GM12864 (cell line): Measurements from ENCODE around the gene OGFOD2.

Experiments used
- DNase-seq: peaks from one replicate; pipeline ENCODE4 v3.0.0-alpha.2; 2011; ENCODE audit warnings: low read depth
- H3K4me3 ChIP-seq: 2 replicates; pipeline ENCODE4 v1.5.1; 2011; ENCODE audit warnings: mild to moderate bottlenecking, low read depth, low read length, control low read depth
- CTCF ChIP-seq: IDR thresholded peaks from 2 replicates; pipeline ENCODE4 v1.5.1; 2011; ENCODE audit warnings: low read depth, mild to moderate bottlenecking, moderate library complexity, low read length, control low read depth, inconsistent platforms; ENCODE audit errors: missing control alignments

The OGFOD2 gene

GRCh38 chr12:122999196-122999946, 24.3 kb downstream of the OGFOD2 start:
- no peak for TF ChIP-seq CTCF
- DNase-seq: no peak
- H3K4me3 ChIP-seq: no peak overlapping the region

GRCh38 chr12:122999986-123000420, 25.0 kb downstream of the OGFOD2 start:
- TF ChIP-seq CTCF: no peak
- no peak overlapping the region for H3K4me3 ChIP-seq
- no peak for DNase-seq

- TF ChIP-seq CTCF: no peak
- no peak overlapping the region for H3K4me3 ChIP-seq
- no peak for DNase-seq
Measured at GRCh38 chr12:123000578-123000977, 25.5 kb downstream of the OGFOD2 start.

- no peak for DNase-seq
- no peak for TF ChIP-seq CTCF
- H3K4me3 ChIP-seq: no peak overlapping the region
Measured at GRCh38 chr12:123001464-123001863, 26.4 kb downstream of the OGFOD2 start.

- H3K4me3 ChIP-seq: no peak overlapping the region
- DNase-seq: no peak
- no peak for TF ChIP-seq CTCF
Measured at GRCh38 chr12:123003257-123003656, 28.2 kb downstream of the OGFOD2 start.

- no peak for TF ChIP-seq CTCF
- no peak overlapping the region for H3K4me3 ChIP-seq
- no peak for DNase-seq
Measured at GRCh38 chr12:123004287-123004686, 29.2 kb downstream of the OGFOD2 start.

- DNase-seq: no peak
- no peak for TF ChIP-seq CTCF
- H3K4me3 ChIP-seq: no peak overlapping the region
Measured at GRCh38 chr12:123005081-123005626, 30.1 kb downstream of the OGFOD2 start.
